Kidney (tissue), 14 donors: Measurements from ENCODE around the gene PLEKHG3. TPM values are rescaled to one million over a fixed set of nuclear protein-coding genes. Genes with fewer than 3 reads are reported as not detected.

Source experiments
- DNase-seq, 5 donors: peaks; one replicate each; pipeline ENCODE4 v3.0.0-alpha.2; 2013 to 2020
- FAIRE-seq: peaks from 2 replicates; lab custom pipeline; 2012; peaks lifted over from hg19 to GRCh38; lab: Jason Lieb, UNC
- H3K27ac ChIP-seq, 2 donors: one replicate each; pipeline ENCODE4 v1.7.0; 2013; ENCODE audit warnings: low read depth in 2 of 2, low read length in 2 of 2, inconsistent platforms in 1 of 2
- H3K27me3 ChIP-seq: one replicate; pipeline ENCODE4 v1.7.1; 2013; ENCODE audit warnings: low read length, inconsistent platforms; ENCODE audit not compliant: control insufficient read depth, insufficient read depth
- H3K36me3 ChIP-seq, 3 donors: one replicate each; pipeline versions ENCODE4 v1.7.0 to v1.7.1; 2013; ENCODE audit warnings: low read length in 3 of 3, control low read depth in 1 of 3, inconsistent platforms in 1 of 3; ENCODE audit not compliant: insufficient read depth in 3 of 3, control insufficient read depth in 2 of 3
- H3K4me1 ChIP-seq, 3 donors: one replicate each; pipeline versions ENCODE4 v1.7.0 to v1.7.1; 2013; ENCODE audit warnings: low read length in 3 of 3, inconsistent platforms in 1 of 3, low read depth in 1 of 3; ENCODE audit not compliant: control insufficient read depth in 2 of 3, insufficient read depth in 2 of 3
- H3K4me3 ChIP-seq, 3 donors: one replicate each; pipeline versions ENCODE4 v1.7.0 to v1.8.1; 2013; ENCODE audit warnings: low read length in 3 of 3, control low read depth in 1 of 3, inconsistent platforms in 1 of 3
- H3K9ac ChIP-seq, 3 donors: one replicate each; pipeline versions ENCODE4 v1.7.0 to v1.7.1; 2013; ENCODE audit warnings: low read length in 3 of 3, control low read depth in 1 of 3, inconsistent platforms in 1 of 3
- H3K9me3 ChIP-seq, 3 donors: one replicate each; pipeline versions ENCODE4 v1.7.0 to v1.7.1; 2013; ENCODE audit warnings: low read length in 3 of 3, control low read depth in 1 of 3, inconsistent platforms in 1 of 3; ENCODE audit not compliant: control insufficient read depth in 2 of 3, insufficient read depth in 1 of 3
- intact Hi-C: fragments of 100-400 bp; cut with DNase I; formaldehyde crosslinking; loops from one replicate; pipeline ENCODE4 v1.11.1; 2022
- polyA plus RNA-seq: library from polyadenylated mRNA; stranded (reverse); fragments of 350-450 nt; fragmentation: Illumina TruSeq; extraction: RNeasy Lipid Tissue Mini Kit (QIAGEN cat#74804); gene quantifications from one replicate; pipeline ENCODE4 v1.2.3, GENCODE V29; 2014; ENCODE audit warnings: low read depth, low replicate concordance; ENCODE audit not compliant: insufficient read depth
- total RNA-seq: library from RNA; stranded (reverse); fragmentation: NEBNext Ultra II Directional; extraction: Animal tissue kit (Norgen Biotek cat#: 25700); gene quantifications from one replicate; pipeline ENCODE4 v1.2.1, GENCODE V29; 2021
- TF ChIP-seq, protein P1 (sequence below): IDR thresholded peaks from 3 replicates; pipeline ENCODE4 v1.5.1; 2012; ENCODE audit warnings: mild to moderate bottlenecking, moderate library complexity, borderline replicate concordance; ENCODE audit not compliant: insufficient read depth; ENCODE audit errors: extremely low read depth
- donor health status: control.
- donor health status: control.
- donor health status: control.
- donor health status: control.
- donor health status: control.
- donor health status: DM: yes; HTN: yes; CAD: no.
- donor health status: Normal renal cell carcinoma (clear cell type).

PLEKHG3 gene
- total and polyA plus RNA-seq, 2 donors from 2014 or later, result 51.9 to 127 TPM

DNA sequence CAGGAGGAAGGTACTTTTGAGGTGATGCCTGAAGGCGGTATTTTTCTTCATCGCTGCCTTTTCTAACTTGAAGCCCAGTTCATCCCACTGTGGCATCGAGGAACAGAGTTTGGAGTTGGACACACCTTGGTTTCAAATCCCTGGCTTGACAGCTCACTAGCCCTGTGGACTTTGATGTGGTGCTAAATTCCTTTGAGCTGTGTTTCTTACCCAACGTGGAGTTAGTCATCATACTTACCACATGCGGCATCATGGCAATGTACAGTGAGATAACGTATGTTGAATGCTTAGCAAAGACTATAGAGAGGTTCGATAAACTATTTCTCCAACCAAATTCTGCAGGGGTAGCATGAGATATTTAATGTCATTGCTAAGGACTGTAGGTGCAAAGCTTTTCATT, 3.4 kb downstream of the PLEKHG3 start:
- Histone ChIP-seq H3K27me3 (no peaks in the 10 kb centered on the region), H3K27ac (peak overlapping the region; percentile 84 to 95), H3K9me3 (no peaks in the 10 kb centered on the region), H3K9ac (peak overlapping the region in 2 of 3 donors; percentile 28 to 60), H3K4me1 (peaks cover 2 to 51% (median 37%) of the 10 kb centered on the region in 3 donors), H3K4me3 (peak overlapping the region in 1 of 3 donors; percentile 38), H3K36me3 (no peaks in the 10 kb centered on the region)
- no peak for FAIRE-seq
- DNase-seq, result peak in 1 of 5 donors; percentile 33
- TF ChIP-seq, protein P1, sequence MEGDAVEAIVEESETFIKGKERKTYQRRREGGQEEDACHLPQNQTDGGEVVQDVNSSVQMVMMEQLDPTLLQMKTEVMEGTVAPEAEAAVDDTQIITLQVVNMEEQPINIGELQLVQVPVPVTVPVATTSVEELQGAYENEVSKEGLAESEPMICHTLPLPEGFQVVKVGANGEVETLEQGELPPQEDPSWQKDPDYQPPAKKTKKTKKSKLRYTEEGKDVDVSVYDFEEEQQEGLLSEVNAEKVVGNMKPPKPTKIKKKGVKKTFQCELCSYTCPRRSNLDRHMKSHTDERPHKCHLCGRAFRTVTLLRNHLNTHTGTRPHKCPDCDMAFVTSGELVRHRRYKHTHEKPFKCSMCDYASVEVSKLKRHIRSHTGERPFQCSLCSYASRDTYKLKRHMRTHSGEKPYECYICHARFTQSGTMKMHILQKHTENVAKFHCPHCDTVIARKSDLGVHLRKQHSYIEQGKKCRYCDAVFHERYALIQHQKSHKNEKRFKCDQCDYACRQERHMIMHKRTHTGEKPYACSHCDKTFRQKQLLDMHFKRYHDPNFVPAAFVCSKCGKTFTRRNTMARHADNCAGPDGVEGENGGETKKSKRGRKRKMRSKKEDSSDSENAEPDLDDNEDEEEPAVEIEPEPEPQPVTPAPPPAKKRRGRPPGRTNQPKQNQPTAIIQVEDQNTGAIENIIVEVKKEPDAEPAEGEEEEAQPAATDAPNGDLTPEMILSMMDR, result no peak
- intact Hi-C loops, result no loop called here

DNA sequence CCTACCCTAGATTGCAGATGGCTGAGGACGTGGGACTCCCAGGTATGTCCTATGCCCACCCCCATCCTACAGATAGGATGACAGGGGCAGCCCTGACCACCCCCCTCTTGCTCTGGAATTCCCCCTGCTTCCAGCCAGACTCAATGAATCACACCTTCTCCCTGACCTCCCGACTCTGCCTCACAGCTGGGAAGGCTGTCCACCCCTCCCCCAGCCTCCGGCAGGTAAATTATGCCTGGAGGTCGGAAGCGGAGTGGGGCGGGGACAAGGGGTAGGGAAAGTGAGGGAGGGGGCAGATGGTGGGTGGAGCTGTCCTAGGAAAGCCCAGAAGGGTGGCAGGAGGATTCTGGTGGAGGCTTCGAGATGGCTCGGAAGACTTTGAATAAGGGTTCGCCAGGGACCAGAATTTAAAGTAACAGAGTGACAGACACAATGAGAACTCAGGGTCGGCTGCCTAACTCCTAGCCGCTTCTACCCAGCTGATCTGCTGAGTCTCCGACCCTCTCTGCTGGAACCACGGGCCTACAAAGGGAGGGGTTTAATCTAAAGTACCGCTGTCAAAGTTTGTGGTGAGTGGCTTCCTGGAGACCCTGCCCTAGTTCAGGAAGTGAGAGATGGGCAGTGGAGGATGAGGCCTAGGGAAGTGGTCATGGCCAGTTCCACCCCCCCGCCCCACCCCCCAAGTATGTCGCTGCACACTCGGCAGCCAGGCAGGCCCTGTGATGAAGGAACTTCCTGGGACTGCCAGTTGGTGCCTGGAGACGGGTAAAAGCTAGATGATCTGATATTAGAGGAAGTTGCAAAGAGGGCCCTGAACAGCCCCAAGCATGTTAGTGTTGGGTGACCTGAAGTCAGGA, 4.2 kb downstream of the PLEKHG3 start:
- TF ChIP-seq, protein P1, result no peak
- DNase-seq (peak; percentile 83 to 93 (median 89)), FAIRE-seq (no peak)
- Histone ChIP-seq H3K4me3 (peak overlapping the region in 2 of 3 donors; percentile 38 to 44), H3K9me3 (peaks cover 0 to 5% (median 0%) of the 10 kb centered on the region in 3 donors), H3K27me3 (no peaks in the 10 kb centered on the region), H3K36me3 (no peaks in the 10 kb centered on the region), H3K9ac (peak overlapping the region in 2 of 3 donors; percentile 47 to 60), H3K27ac (peak overlapping the region; percentile 84 to 95), H3K4me1 (peaks cover 2 to 47% (median 36%) of the 10 kb centered on the region in 3 donors)
- intact Hi-C loops, result no loop called here

DNA sequence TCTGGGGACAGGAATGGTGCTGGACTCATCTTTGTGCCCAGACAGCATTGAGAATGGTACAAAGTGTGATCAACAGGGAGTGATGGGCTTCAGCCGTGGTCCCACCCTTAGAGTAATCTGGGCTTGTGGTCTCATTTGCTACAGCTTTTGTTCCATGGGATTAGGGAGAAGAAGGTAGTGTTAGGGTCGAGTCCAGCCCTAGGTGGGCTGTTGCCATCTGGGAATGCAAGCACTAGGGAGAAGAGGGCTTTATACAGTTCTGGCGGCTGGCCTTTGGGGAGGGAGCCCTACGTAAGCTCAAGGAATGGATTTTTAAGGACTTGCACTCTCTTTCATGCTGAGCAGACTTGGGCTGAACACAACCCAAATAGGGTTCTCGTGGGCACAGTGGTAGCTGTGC, 4.9 kb downstream of the PLEKHG3 start:
- peaks cover 0 to 7% (median 0%) of the 10 kb centered on the region in 3 donors for H3K9me3 ChIP-seq
- H3K27ac ChIP-seq, result peak overlapping the region; percentile 84 to 95
- H3K36me3 ChIP-seq, result no peaks in the 10 kb centered on the region
- H3K4me1 ChIP-seq, result peaks cover 2 to 41% (median 36%) of the 10 kb centered on the region in 3 donors
- H3K27me3 ChIP-seq, result no peaks in the 10 kb centered on the region
- intact Hi-C loops, result no loop called here
- H3K4me3 ChIP-seq, result peak overlapping the region in 2 of 3 donors; percentile 38 to 44
- TF ChIP-seq, protein P1, result no peak
- H3K9ac ChIP-seq, result peak overlapping the region in 2 of 3 donors; percentile 47 to 60
- FAIRE-seq, result no peak
- DNase-seq, result no peak
